Thoracic aorta (tissue), 2 donors: Measurements from ENCODE around the gene CPSF4L. TPM values are rescaled to one million over a fixed set of nuclear protein-coding genes. Genes with fewer than 3 reads are reported as not detected.
A peak's percentile ranks its signal among the peaks of the same experiment; 100 is the strongest.

Source experiments
- ATAC-seq: fragments of 150-250 bp; one replicate; pipeline ENCODE4 v1.8.0; 2017; ENCODE audit warnings: low read depth; ENCODE audit not compliant: insufficient number of reproducible peaks, low FRiP score
- DNase-seq: peaks from one replicate; pipeline ENCODE4 v3.0.0-alpha.2; 2020; ENCODE audit warnings: low spot score
- H3K27ac ChIP-seq, 2 donors: fragments of 200-600 bp; sonication (generic); 1 replicate in 1 of 2; 2 replicates in 1 of 2; pipeline ENCODE4 v1.5.1; 2016; ENCODE audit warnings: mild to moderate bottlenecking in 2 of 2, moderate library complexity in 2 of 2
- H3K27me3 ChIP-seq: fragments of 200-600 bp; sonication (generic); replicated peaks from 2 replicates; pipeline ENCODE4 v1.6.0; 2016; ENCODE audit warnings: mild to moderate bottlenecking; ENCODE audit not compliant: insufficient read depth
- H3K36me3 ChIP-seq: fragments of 200-600 bp; sonication (generic); one replicate; pipeline ENCODE4 v1.5.1; 2016
- H3K4me1 ChIP-seq, 2 donors: fragments of 200-600 bp; sonication (generic); 1 replicate in 1 of 2; 2 replicates in 1 of 2; pipeline versions ENCODE4 v1.5.1 to v1.6.0; 2016; ENCODE audit warnings: low read depth in 2 of 2, mild to moderate bottlenecking in 1 of 2; ENCODE audit not compliant: control insufficient read depth in 1 of 2
- H3K4me3 ChIP-seq: fragments of 200-600 bp; sonication (generic); 2 replicates; pipeline ENCODE4 v1.5.1; 2016; ENCODE audit warnings: mild to moderate bottlenecking
- H3K9me3 ChIP-seq: fragments of 200-600 bp; sonication (generic); 2 replicates; pipeline ENCODE4 v1.5.1; 2016
- total RNA-seq, 2 donors: library from RNA; depleted of rRNA; stranded (reverse); fragments of >200 nt; gene quantifications; one replicate each; pipeline versions ENCODE4 v1.1.0 to v1.2.3, GENCODE V29; 2016
- TF ChIP-seq, protein P1 (sequence below): fragments of 200-600 bp; sonication (generic); IDR thresholded peaks from one replicate; pipeline ENCODE4 v1.5.1; 2019; ENCODE audit warnings: antibody characterized with exemption

Gene CPSF4L
- total RNA-seq, 2 donors from 2014 or later, result not detected

GRCh38 chr17:73307130-73307529, 45.5 kb upstream of the CPSF4L start:
- Histone ChIP-seq H3K4me1 (peaks cover 48 to 73% of the 10 kb centered on the region in 2 donors), H3K4me3 (no peak overlapping the region), H3K27ac (peak overlapping the region; percentile 98 to 99), H3K9me3 (no peaks in the 10 kb centered on the region), H3K36me3 (no peaks in the 10 kb centered on the region), H3K27me3 (no peaks in the 10 kb centered on the region)
- DNase-seq (no peak), ATAC-seq (no peak)
- TF ChIP-seq, protein P1, sequence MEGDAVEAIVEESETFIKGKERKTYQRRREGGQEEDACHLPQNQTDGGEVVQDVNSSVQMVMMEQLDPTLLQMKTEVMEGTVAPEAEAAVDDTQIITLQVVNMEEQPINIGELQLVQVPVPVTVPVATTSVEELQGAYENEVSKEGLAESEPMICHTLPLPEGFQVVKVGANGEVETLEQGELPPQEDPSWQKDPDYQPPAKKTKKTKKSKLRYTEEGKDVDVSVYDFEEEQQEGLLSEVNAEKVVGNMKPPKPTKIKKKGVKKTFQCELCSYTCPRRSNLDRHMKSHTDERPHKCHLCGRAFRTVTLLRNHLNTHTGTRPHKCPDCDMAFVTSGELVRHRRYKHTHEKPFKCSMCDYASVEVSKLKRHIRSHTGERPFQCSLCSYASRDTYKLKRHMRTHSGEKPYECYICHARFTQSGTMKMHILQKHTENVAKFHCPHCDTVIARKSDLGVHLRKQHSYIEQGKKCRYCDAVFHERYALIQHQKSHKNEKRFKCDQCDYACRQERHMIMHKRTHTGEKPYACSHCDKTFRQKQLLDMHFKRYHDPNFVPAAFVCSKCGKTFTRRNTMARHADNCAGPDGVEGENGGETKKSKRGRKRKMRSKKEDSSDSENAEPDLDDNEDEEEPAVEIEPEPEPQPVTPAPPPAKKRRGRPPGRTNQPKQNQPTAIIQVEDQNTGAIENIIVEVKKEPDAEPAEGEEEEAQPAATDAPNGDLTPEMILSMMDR, result no peak

DNA sequence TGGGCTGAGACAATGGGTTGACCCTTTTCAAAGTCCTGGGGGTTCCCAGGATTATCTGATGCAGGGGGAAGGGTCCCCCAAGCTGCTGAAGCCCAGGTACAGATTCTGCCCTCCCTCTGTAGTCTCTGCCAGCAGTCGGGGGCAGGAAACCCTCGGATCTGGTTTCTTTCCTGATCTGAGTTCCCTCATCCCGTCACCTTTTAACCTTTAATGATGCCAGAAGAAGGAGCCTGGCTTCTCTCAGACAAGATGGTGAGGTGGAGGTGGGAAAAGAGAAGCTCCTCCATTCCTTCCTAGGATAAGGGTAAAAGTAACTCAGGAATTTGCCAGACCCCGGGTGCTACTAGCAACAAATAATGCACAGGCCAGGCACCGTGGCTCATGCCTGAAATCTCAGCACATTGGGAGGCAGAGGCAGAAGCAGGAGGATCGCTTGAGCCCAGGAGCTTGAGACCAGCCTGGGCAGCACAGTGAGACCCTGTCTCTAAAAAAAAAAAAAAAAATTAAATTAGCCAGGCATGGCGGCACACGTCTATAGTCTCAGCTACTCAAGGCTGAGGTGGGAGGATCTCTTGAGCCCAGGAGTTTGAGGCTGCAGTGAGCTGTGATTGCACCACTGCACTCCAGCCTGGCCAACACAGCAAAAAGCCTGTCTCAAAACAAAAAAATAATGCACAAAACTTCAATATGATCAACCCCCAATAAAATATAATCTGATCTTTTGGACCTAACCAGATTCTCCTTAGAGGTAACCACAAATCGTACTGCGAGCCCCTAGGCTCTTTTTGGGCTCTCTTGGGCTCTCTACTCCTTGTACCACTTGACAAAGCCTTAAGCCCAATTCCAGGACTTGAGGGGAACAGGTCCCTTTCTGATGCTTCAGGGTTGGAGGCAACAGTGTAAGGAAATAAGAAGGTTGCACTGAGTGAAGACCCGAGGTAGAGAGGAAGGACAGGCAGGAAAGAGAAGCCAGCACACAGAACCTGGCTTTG, 44.5 kb upstream of the CPSF4L start:
- peaks cover 48 to 83% of the 10 kb centered on the region in 2 donors for H3K4me1 ChIP-seq
- TF ChIP-seq, protein P1, result no peak
- no peak for ATAC-seq
- no peaks in the 10 kb centered on the region for H3K27me3 ChIP-seq
- H3K4me3 ChIP-seq, result peak overlapping the region; percentile 67
- H3K9me3 ChIP-seq, result no peaks in the 10 kb centered on the region
- H3K27ac ChIP-seq, result peak overlapping the region; percentile 98 to 99
- DNase-seq, result no peak
- no peaks in the 10 kb centered on the region for H3K36me3 ChIP-seq

- Histone ChIP-seq H3K27ac (peak overlapping the region; percentile 98 to 99), H3K4me3 (peak overlapping the region; percentile 67), H3K27me3 (no peaks in the 10 kb centered on the region), H3K9me3 (no peaks in the 10 kb centered on the region), H3K4me1 (peaks cover 52 to 89% of the 10 kb centered on the region in 2 donors), H3K36me3 (no peaks in the 10 kb centered on the region)
- DNase-seq (peak; percentile 72), ATAC-seq (peak; percentile 31)
- TF ChIP-seq, protein P1, result no peak
Observed at GRCh38 chr17:73304971-73305812, 43.5 kb upstream of the CPSF4L start.

- H3K4me3 ChIP-seq, result peak overlapping the region; percentile 67
Observed at GRCh38 chr17:73304438-73304837, 42.8 kb upstream of the CPSF4L start.

More at GRCh38 chr17:73304438-73304837, 42.8 kb upstream of the CPSF4L start:
- no peaks in the 10 kb centered on the region for H3K9me3 ChIP-seq
- ATAC-seq, result no peak
- H3K27ac ChIP-seq, result peak overlapping the region; percentile 98 to 99
- H3K4me1 ChIP-seq, result peaks cover 49 to 89% of the 10 kb centered on the region in 2 donors
- TF ChIP-seq, protein P1, result no peak
- no peaks in the 10 kb centered on the region for H3K36me3 ChIP-seq
- no peak for DNase-seq
- H3K27me3 ChIP-seq, result no peaks in the 10 kb centered on the region
